ENCODE results near the gene ETV6.

ETV6 gene

DNA sequence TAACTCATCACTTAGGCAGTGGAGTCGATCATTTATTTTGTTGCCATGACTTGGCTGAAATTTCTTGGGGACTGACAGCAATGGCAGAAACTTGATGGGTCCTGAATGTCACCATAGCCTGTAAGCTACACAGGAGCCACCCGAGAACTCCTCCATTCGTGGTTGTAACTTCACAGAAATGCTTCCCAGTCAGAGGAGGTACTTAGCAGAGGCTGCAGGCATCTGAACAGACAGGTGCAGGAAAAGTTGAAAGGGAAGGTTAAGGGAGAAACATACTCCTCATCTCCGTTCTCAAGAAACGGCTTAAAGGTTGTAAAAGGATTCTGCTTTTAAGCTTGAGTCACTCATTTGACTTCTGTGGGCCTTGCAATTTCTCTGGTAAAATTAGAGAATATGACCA is 47.7 kb downstream of the ETV6 start:
- FAIRE-seq, result no peak

GRCh38 chr12:11697670-11698387 is 48.4 kb downstream of the ETV6 start:
- FAIRE-seq, result no peak

DNA sequence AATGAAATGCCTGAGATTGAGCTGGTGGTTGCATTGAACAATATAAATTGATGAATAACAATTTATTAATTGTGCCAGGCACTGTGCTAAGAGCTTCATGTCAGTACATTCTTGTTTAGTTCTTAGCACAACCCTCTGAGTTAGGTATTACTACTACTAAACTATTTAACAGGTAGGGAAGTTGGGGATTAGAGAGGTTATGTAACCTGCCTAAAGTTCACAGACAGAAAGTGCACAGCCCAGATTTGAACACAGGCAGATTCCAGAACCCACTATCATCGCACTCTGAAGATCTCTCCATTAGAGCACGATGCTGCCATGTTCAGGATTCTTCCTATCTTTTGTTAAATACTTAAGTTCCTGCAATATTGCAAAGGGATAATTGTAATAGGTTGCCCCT is 49.3 kb downstream of the ETV6 start:
- FAIRE-seq, result no peak

- FAIRE-seq, result no peak
Measured at GRCh38 chr12:11701433-11701832, 52.0 kb downstream of the ETV6 start.

GRCh38 chr12:11702959-11703358 is 53.5 kb downstream of the ETV6 start:
- FAIRE-seq, result no peak

GRCh38 chr12:11703378-11703777 is 53.9 kb downstream of the ETV6 start:
- FAIRE-seq, result no peak

DNA sequence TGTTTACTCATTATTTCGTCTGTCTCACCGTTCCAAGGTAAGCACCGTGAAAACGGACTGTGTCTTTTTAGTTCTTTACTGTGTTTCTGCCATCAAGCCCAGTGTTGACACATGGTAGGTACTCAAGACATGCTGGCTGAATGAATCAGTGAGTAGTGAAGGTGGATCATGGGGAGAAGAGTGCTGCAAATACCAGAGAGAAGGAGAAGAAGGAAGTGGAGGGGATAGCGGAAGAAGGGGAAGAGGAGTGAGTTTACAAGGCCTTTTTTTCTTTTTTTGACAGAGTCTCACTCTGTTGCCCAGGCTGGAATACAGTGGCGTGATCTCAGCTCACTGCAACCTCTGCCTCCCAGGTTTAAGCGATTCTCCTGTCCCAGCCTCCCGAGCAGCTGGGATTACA is 54.6 kb downstream of the ETV6 start:
- no peak for FAIRE-seq

DNA sequence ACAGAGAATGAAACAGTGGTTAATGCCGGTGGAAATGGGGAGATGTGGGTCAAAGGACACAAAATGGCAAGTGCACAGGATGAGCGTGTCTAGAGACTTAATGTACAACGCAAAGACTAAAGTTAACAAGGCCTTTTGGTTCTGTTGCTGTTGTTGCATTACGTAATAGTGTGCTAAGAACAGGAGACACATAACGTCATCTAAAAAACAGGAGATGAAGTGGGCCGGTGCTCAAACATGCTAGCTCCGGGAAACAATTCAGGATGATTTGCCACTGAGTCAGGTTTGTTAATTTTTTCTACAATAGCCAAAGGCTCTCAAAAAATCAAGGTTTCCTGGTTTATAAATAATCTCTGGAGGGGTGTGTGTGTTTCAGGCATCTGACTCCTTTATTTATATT is 55.5 kb downstream of the ETV6 start:
- FAIRE-seq, result no peak

GRCh38 chr12:11706509-11707379 is 57.3 kb downstream of the ETV6 start:
- no peak for FAIRE-seq

- no peak for FAIRE-seq
Measured at GRCh38 chr12:11707535-11707934, 58.1 kb downstream of the ETV6 start.

DNA sequence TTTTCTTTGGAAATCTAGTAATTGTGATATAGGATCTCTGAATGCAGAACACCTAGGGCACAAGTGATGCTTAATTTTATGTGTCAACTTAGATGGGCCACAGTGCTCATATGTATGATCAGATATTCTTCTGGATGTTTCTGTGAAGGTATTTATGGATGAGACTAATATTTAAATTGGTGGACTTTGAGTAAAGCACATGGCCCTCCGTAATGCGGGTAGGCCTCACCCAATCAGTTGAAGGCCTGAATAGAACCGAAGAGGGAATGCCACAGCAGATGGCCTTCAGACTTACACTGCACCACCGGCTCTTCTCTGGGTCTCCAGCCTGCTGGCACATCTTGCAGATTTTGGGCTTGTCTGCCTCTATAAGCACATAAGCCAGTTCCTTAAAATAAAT is 60.0 kb downstream of the ETV6 start:
- no peak for FAIRE-seq

DNA sequence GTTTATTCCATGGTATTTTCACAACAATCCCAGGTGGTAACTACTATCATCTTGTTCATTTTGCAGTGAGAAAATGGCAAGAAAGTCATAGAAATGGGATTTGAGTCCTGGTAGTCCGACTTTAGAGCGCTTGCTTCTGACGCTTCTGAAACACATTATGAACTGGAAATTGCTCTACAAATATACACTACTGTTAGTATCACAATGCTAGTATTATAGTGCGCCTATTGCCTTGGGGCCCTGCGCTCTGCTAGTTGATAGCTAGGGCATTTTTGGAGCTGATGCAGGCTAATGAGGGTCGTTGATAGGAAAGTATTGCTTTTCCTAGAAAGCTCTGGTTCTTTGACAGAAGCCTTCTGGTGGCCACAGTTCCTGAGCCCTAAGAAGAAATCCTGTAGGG is 61.0 kb downstream of the ETV6 start:
- FAIRE-seq, result no peak

DNA sequence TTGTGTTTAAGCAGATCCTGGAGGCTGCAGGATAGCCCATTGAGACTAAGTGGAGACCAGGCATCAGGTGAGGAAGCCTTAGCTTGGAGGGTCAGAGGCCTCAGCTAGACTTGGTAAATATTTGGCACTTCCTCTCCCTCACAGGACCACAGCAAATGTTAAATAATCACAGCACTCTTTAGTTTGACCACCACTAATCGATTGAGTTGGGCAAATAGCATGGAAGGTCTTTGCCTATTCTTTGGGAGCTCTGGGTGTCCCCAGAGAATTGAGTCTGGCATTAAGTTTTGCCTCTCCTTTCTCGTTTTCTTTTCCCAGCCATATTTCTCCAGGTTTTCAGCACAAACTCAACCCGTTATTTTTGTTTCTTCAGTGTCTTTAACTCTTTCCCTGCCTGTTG is 61.4 kb downstream of the ETV6 start:
- FAIRE-seq, result no peak

DNA sequence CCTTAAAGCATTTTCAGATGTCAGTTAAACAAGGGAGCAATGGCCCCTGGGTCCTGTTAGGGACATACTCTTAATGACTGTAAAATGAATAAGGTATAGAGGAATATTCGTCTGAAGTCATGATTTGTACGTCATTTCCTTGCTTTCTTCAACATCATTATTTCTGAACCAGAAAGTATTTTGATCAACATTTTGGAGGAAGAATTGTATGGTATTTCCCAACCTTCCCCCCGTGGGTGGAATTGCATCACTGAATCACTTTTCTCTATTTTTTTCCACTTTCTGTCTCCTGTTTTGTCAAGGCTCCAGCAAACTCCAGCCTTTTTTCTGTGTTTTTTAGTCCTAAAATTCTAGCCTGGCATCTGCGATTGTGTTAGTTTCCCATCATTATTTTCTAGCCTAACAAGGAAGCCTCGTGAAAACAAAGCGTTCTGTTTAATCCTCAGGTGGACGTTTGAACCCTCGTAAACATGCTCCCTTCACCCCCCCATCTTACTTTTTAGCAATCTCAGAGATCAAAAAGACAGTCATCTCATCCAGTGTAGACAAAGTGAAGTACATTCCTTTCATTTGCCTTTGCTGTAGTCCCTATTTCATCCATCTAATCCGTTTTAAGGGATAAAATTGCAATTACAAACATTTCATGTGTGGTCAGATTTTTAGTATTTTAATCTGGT is 62.3 kb downstream of the ETV6 start:
- FAIRE-seq, result no peak

GRCh38 chr12:11712491-11712890 is 63.0 kb downstream of the ETV6 start:
- FAIRE-seq, result no peak

DNA sequence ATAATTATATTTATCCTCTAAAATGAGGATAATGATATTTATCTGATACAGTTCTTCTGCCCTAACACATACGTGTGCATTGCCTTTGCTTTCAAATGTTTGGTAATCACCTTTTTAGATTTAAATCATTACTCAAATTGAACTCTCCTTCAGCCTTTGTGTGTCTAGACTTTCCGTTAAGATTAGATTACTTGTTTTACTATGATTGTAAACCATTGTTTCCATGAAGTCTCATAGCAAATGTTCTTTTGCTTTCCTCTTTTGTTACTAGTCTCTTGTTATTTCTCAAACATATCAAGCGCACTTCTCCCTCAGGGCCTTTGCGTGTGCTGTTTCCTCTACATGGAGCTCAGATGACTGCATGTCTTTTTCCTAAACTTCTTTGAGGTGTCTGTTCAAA is 63.7 kb downstream of the ETV6 start:
- FAIRE-seq, result no peak

DNA sequence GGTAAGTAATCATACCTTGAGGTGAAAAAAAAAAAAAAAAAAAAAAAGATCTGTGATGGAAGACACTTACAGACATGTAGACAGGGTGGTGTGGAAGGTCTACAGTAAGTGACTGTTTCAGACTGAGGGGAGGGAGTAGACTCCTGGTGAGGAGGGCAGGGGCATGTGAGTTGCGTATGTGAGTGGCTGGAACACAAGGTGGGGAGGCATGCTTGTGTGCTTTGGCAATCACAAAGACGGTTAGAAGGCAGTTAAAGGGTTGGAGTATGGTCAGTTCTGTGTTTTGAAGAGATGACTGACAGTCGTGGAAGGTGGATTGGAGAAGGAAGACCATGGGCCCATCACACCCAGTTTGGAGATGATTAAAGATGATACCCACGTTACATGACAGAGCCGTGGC is 65.2 kb downstream of the ETV6 start:
- FAIRE-seq, result no peak

- FAIRE-seq, result no peak
Measured at GRCh38 chr12:11715621-11716020, 66.1 kb downstream of the ETV6 start.

GRCh38 chr12:11716794-11717518 is 67.5 kb downstream of the ETV6 start:
- no peak for FAIRE-seq

- no peak for FAIRE-seq
Measured at GRCh38 chr12:11717519-11717961, 68.1 kb downstream of the ETV6 start.

DNA sequence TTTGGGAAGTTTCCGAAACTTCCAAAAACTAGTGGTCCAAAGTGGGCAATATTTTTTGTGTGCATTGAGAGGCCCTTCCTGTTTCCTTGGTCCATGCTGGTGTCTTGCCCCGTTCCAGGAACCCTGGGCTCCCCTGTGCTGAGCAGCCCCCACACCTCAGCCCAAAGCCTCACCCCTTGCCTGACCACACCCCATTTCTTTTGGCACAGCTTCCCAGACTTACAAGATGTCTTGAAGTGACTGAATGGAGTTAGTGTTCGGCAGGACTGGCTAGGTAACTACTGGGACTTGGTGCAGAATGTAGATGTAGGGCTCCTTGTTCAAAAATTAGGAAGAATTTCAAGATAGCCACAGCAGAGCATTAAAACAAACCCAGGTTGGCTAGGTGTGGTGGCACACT is 68.6 kb downstream of the ETV6 start:
- no peak for FAIRE-seq

DNA sequence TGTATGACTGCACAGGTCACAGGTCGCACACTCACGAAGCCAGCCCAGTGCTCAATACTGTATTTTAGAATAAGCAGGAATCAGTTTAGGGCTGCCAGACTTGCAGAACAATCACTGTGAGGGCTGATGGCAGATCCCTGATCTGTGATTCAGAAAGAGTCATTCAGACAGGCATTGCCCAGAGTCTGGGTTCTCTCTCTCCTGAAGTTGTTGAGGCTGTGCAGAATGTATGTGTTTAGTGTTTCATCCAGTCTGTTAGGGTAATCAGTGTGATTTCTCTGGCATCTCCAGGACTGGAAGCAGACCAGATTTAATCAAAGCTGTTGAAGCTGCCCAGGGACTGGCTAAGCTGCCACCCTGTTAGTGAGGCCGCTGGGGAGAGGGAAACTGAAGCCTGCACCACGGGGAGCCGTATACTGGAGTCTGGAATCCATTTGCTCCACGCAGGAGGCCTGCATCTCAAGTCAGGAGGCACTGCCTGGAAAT is 69.3 kb downstream of the ETV6 start:
- no peak for FAIRE-seq

DNA sequence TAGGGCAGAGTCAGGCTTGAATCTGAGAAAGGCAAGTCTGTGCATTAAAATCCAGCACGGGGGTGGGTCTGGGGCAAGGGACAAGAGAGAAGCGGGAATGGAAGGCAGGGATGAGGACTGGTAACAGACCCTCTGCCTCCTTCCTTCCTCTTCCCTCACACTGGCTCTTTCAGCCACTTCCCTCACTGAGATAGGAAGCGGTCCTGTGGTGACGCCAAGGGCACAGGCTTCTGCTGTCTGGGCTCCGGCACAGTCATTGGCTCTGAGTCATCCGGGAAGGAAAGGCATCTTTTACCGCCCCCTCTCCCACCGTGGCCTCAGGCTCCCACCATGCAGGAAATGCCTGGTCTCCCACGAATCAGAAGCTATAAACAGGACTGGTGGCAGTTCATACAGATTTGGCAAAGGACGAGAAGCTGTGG is 70.2 kb downstream of the ETV6 start:
- no peak for FAIRE-seq
